H9 (cell line): ENCODE data around the gene SIVA1. TPM values are rescaled to one million over a fixed set of nuclear protein-coding genes. Genes with fewer than 3 reads are reported as not detected.

ENCODE experiments used
- DNase-seq: peaks from one replicate; pipeline ENCODE4 v3.0.0-alpha.2; 2017
- H2AFZ ChIP-seq: one replicate; pipeline ENCODE4 v1.6.1; 2013; ENCODE audit warnings: mild to moderate bottlenecking, low read length, control low read depth, moderate library complexity
- H2AK5ac ChIP-seq: 2 replicates; pipeline ENCODE4 v1.6.1; 2013; ENCODE audit warnings: low read length, control low read depth, mixed read lengths; ENCODE audit not compliant: insufficient read length
- H2BK120ac ChIP-seq: one replicate; pipeline ENCODE4 v1.6.1; 2013; ENCODE audit warnings: low read depth, mild to moderate bottlenecking, low read length, control low read depth, inconsistent platforms; ENCODE audit not compliant: poor library complexity, severe bottlenecking
- H2BK12ac ChIP-seq: 2 replicates; pipeline ENCODE4 v1.6.1; 2013; ENCODE audit warnings: low read length, control low read depth, mixed read lengths, low read depth; ENCODE audit not compliant: insufficient read length
- H2BK15ac ChIP-seq: 2 replicates; pipeline ENCODE4 v1.6.1; 2013; ENCODE audit warnings: low read depth, low read length, control low read depth
- H2BK20ac ChIP-seq: one replicate; pipeline ENCODE4 v1.6.1; 2013; ENCODE audit warnings: low read depth, mild to moderate bottlenecking, low read length, control low read depth, inconsistent platforms; ENCODE audit not compliant: poor library complexity, severe bottlenecking
- H2BK5ac ChIP-seq: 2 replicates; pipeline ENCODE4 v1.6.1; 2013; ENCODE audit warnings: low read length, control low read depth, mixed read lengths; ENCODE audit not compliant: insufficient read length
- H3K14ac ChIP-seq: 2 replicates; pipeline ENCODE4 v1.6.1; 2013; ENCODE audit warnings: low read length, control low read depth; ENCODE audit not compliant: insufficient read depth
- H3K18ac ChIP-seq: 2 replicates; pipeline ENCODE4 v1.6.1; 2013; ENCODE audit warnings: low read depth, mild to moderate bottlenecking, mixed read lengths, low read length, control low read depth; ENCODE audit not compliant: insufficient read length
- H3K23ac ChIP-seq: 2 replicates; pipeline ENCODE4 v1.6.1; 2013; ENCODE audit warnings: low read length, control low read depth, mixed read lengths, low read depth; ENCODE audit not compliant: insufficient read length
- H3K23me2 ChIP-seq: 2 replicates; pipeline ENCODE4 v1.6.1; 2013; ENCODE audit warnings: low read depth, mild to moderate bottlenecking, mixed read lengths, low read length, control low read depth; ENCODE audit not compliant: insufficient read length, poor library complexity, severe bottlenecking
- H3K27ac ChIP-seq: 2 replicates; pipeline ENCODE4 v1.5.1; 2013; ENCODE audit warnings: low read length, control low read depth, mixed read lengths, low read depth; ENCODE audit not compliant: insufficient read length
- H3K27me3 ChIP-seq: 2 replicates; pipeline ENCODE4 v1.6.1; 2013; ENCODE audit warnings: low read length, control low read depth, inconsistent platforms; ENCODE audit not compliant: insufficient read depth
- H3K4ac ChIP-seq: 2 replicates; pipeline ENCODE4 v1.6.1; 2013; ENCODE audit warnings: low read depth, mild to moderate bottlenecking, control low read depth, inconsistent platforms, low read length, moderate library complexity
- H3K4me1 ChIP-seq: 2 replicates; pipeline ENCODE4 v1.6.1; 2013; ENCODE audit warnings: low read length, control low read depth, inconsistent platforms; ENCODE audit not compliant: insufficient read depth
- H3K4me2 ChIP-seq: 2 replicates; pipeline ENCODE4 v1.6.1; 2013; ENCODE audit warnings: low read length, control low read depth, mixed read lengths; ENCODE audit not compliant: insufficient read length, insufficient read depth
- H3K56ac ChIP-seq: 2 replicates; pipeline ENCODE4 v1.6.1; 2013; ENCODE audit warnings: low read depth, mild to moderate bottlenecking, mixed read lengths, low read length, control low read depth; ENCODE audit not compliant: insufficient read length
- H3K79me1 ChIP-seq: 2 replicates; pipeline ENCODE4 v1.6.1; 2013; ENCODE audit warnings: low read depth, mild to moderate bottlenecking, moderate library complexity, low read length, control low read depth, inconsistent platforms; ENCODE audit not compliant: insufficient read depth, poor library complexity, severe bottlenecking
- H3K79me2 ChIP-seq: 2 replicates; pipeline ENCODE4 v1.6.1; 2013; ENCODE audit warnings: low read length, control low read depth, inconsistent platforms; ENCODE audit not compliant: insufficient read depth
- H3K9ac ChIP-seq: 2 replicates; pipeline ENCODE4 v1.6.1; 2013; ENCODE audit warnings: low read length, control low read depth, mixed read lengths; ENCODE audit not compliant: insufficient read length; ENCODE audit errors: extremely low read depth
- H3K9me3 ChIP-seq: one replicate; pipeline ENCODE4 v1.6.1; 2013; ENCODE audit warnings: low read depth, low read length, inconsistent platforms; ENCODE audit not compliant: control insufficient read depth
- H3T11ph ChIP-seq: one replicate; pipeline ENCODE4 v1.6.1; 2013; ENCODE audit warnings: mild to moderate bottlenecking, low read length, control low read depth, inconsistent platforms
- H4K20me1 ChIP-seq: one replicate; pipeline ENCODE4 v1.6.1; 2013; ENCODE audit not compliant: control insufficient read depth, insufficient read length, insufficient read depth
- H4K5ac ChIP-seq: 2 replicates; pipeline ENCODE4 v1.6.1; 2013; ENCODE audit warnings: low read depth, mild to moderate bottlenecking, mixed read lengths, low read length, control low read depth; ENCODE audit not compliant: insufficient read length
- H4K8ac ChIP-seq: replicated peaks from 2 replicates; pipeline ENCODE4 v1.6.1; 2013; ENCODE audit warnings: low read length, control low read depth, mixed read lengths, low read depth; ENCODE audit not compliant: insufficient read length
- H4K91ac ChIP-seq: 2 replicates; pipeline ENCODE4 v1.6.1; 2013; ENCODE audit warnings: low read depth, mild to moderate bottlenecking, moderate library complexity, mixed read lengths, low read length, control low read depth; ENCODE audit not compliant: insufficient read length
- H3K27ac Mint-ChIP-seq, 3 experiments: 2 replicates in 2 of 3; 3 replicates in 1 of 3; pipeline ENCODE4 v1.8.0; 2020 to 2021; ENCODE audit warnings: mixed read lengths in 3 of 3, mild to moderate bottlenecking in 1 of 3, moderate library complexity in 1 of 3
- H3K27me3 Mint-ChIP-seq: 2 replicates; pipeline ENCODE4 v1.8.0; 2021; ENCODE audit warnings: low read depth, mild to moderate bottlenecking, moderate library complexity, mixed read lengths
- H3K36me3 Mint-ChIP-seq, 3 experiments: 2 replicates in 2 of 3; 3 replicates in 1 of 3; pipeline ENCODE4 v1.8.0; 2020 to 2021; ENCODE audit warnings: low read depth in 3 of 3, mixed read lengths in 3 of 3; ENCODE audit not compliant: insufficient read depth in 1 of 3
- H3K4me1 Mint-ChIP-seq, 2 experiments: 2 replicates each; pipeline ENCODE4 v1.8.0; 2020; ENCODE audit warnings: mixed read lengths in 2 of 2
- H3K4me3 Mint-ChIP-seq, 2 experiments: 2 replicates in 1 of 2; 3 replicates in 1 of 2; pipeline ENCODE4 v1.8.0; 2020 to 2021; ENCODE audit warnings: mild to moderate bottlenecking in 2 of 2, mixed read lengths in 2 of 2, moderate library complexity in 1 of 2
- H3K9me3 Mint-ChIP-seq, 2 experiments: 2 replicates in 1 of 2; 3 replicates in 1 of 2; pipeline ENCODE4 v1.8.0; 2020; ENCODE audit warnings: mild to moderate bottlenecking in 2 of 2, mixed read lengths in 2 of 2, moderate library complexity in 1 of 2
- CTCF ChIP-seq: fragments of 200-600 bp; sonication (generic); conservative IDR thresholded peaks from 3 replicates; pipeline ENCODE4 v1.8.0; 2021; ENCODE audit warnings: antibody characterized with exemption, mild to moderate bottlenecking
- WGBS: extraction: QIAGEN DNeasy Blood & Tissue Kit; methylation state at CpG from one replicate; pipeline ENCODE4 v1.1.7; 2013; ENCODE audit warnings: missing lambda C conversion rate, low lambda C conversion rate, mixed read lengths; ENCODE audit not compliant: insufficient read length; ENCODE audit errors: extremely low coverage; 5-methylcytosine and 5-hydroxymethylcytosine counted together
- total RNA-seq: library from RNA; stranded (reverse); gene quantifications from 2 replicates; pipeline ENCODE4 v1.2.1, GENCODE V29; 2021

Gene SIVA1
- total RNA-seq, 1 experiment from 2014 or later = 125 TPM

GRCh38 chr14:104732355-104732804 lies 20.6 kb upstream of the SIVA1 start:
- no CpG with 5 or more reads among the region's 14 CpGs for WGBS
- Histone ChIP-seq H3K4me2 (no peak overlapping the region), H2BK15ac (no peak overlapping the region), H3K9ac (no peak overlapping the region), H3K79me2 (no peaks in the 10 kb centered on the region), H2BK20ac (no peak overlapping the region), H3K9me3 (no peaks in the 10 kb centered on the region), H4K20me1 (peaks cover 2% of the 10 kb centered on the region), H4K8ac (no peak overlapping the region), H3K18ac (no peak overlapping the region), H2AFZ (no peak overlapping the region), H2BK12ac (no peak overlapping the region), H3T11ph (no peak overlapping the region), H3K56ac (no peak overlapping the region), H4K5ac (no peak overlapping the region), H3K23ac (no peak overlapping the region), H2AK5ac (no peak overlapping the region), H3K27ac (no peak overlapping the region), H3K4ac (no peak overlapping the region), H3K4me1 (no peaks in the 10 kb centered on the region), H3K27me3 (no peaks in the 10 kb centered on the region; the same call in 1 of the 2 replicates), H2BK5ac (no peak overlapping the region), H2BK120ac (no peak overlapping the region), H4K91ac (no peak overlapping the region), H3K23me2 (no peaks in the 10 kb centered on the region), H3K79me1 (no peaks in the 10 kb centered on the region), H3K14ac (no peak overlapping the region)
- Mint-ChIP-seq H3K36me3 (no peaks in the 10 kb centered on the region; a peak in 1 of 7 replicates), H3K9me3 (peaks cover 0 to 3% of the 10 kb centered on the region in 2 experiments; a peak in 1 of 5 replicates), H3K27me3 (peaks cover 23% of the 10 kb centered on the region), H3K27ac (no peak overlapping the region), H3K4me1 (peaks cover 0 to 3% of the 10 kb centered on the region in 2 experiments; a peak in 1 of 4 replicates), H3K4me3 (no peak overlapping the region)
- no peak for TF ChIP-seq CTCF
- DNase-seq = no peak
